ENCODE data around the gene MGMT. TPM values are rescaled to one million over a fixed set of nuclear protein-coding genes. Genes with fewer than 3 reads are reported as not detected.

MGMT gene
- total RNA-seq, 2 donors from 2014 or later: 26.9 to 27.7 TPM

DNA sequence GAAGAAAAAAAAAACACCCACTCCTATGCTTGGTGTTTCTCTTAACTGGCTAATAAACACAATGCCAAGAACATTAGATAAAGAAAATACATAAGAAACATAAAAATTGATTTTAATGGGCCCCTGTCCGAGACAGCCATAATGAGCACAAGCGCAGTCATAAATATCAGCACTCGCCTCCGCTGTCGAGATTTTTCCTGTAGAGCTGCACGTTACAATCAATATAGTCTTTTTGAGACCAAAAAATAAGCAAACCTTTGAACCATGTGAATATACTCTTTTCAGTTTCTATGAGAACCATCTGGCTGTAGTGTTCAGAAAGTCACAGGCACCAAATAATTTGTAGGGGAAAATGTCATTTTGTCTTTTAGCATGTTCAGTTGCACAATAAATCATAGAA, 70.1 kb downstream of the MGMT start:
- no peak for ATAC-seq
- Mint-ChIP-seq H3K36me3 (peaks cover 27 to 56% of the 10 kb centered on the region in 2 donors), H3K9me3 (peaks cover 0 to 4% of the 10 kb centered on the region in 2 donors), H3K27ac (no peak overlapping the region)
- DNase-seq (ENCODE audit: low spot score in 2 of 2): no peak

DNA sequence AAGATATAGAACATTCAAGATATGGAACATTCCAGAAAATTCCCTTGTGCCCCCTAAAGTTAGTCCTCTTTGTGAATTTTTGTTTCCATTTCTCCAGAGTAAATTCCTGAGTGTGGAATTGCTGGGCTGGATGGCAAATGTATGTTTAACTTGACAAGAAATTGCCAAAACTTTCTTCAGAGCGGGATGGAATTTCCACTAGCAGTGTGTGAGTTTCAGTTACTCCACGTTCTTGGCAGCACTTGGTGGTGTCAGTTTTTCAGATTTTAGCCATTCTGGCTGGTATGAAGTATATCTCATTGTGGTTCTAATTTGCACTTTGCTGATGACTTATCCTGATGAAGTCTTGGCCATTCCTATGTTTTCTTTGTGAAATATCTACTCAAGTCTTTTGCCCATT, 71.2 kb downstream of the MGMT start:
- Mint-ChIP-seq H3K27ac (no peak overlapping the region), H3K9me3 (peaks cover 0 to 4% of the 10 kb centered on the region in 2 donors), H3K36me3 (peaks cover 35 to 59% of the 10 kb centered on the region in 2 donors)
- no peak for ATAC-seq
- no peak for DNase-seq (ENCODE audit: low spot score in 2 of 2)

DNA sequence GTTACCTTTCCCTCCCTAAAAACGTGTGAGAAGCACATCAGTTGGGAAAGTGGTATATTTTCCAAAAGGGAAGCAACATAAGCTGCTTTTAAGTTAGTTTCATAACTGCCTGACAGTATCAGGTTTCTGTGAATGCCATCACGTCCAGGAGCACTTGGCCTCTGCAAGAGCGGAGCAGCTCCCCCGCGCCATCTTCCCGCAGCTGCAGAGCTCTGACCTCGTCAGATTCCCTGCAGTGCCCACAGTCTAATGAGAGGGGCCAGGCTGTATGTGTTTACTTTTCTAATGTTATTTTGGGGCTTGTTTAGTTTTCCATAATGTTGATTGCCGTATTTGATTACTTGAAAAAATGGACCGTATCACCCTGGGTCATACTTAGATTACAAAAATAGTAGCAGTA, 74.2 kb downstream of the MGMT start:
- H3K36me3 Mint-ChIP-seq: peaks cover 28 to 37% of the 10 kb centered on the region in 2 donors
- no peak for ATAC-seq
- no peak overlapping the region for H3K27ac Mint-ChIP-seq
- H3K9me3 Mint-ChIP-seq: no peaks in the 10 kb centered on the region
- DNase-seq (ENCODE audit: low spot score in 2 of 2): no peak

DNA sequence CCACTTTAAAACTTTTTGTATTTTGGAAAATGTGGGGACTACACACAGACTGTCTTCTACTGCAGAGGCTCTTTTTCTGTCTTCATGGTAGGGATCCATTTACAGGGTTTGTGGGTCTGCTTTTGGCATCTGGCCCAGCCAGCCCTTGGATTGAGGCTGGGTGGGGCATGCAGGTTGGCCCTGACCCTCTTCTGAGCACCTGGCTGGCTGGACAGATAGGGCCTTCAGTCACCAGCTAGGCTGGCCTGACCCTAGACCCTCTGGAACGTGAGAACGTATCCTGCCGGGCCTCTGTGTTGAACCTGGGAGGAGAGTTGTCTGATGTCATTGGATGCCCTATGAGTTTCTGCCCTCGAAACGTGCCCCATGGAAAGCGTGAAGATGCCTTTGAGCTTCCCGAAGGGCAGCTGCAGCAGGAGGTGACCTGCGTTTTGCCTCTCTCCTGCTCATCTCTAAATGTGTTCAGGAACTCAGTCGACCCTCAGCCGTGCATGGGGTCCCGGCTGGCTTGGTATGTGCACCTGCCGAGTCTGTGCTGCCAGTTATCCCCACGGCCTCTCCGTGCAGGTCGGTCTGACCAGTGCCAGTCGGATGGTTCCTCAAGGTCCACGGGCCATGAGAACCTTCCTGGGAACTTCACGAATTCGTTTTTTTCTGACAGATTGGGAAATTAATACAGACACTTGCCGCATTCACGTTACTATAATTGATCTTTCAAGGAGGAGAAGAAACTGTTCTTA, 74.9 kb downstream of the MGMT start:
- Mint-ChIP-seq H3K27ac (no peak overlapping the region), H3K9me3 (no peaks in the 10 kb centered on the region), H3K36me3 (peaks cover 25 to 30% of the 10 kb centered on the region in 2 donors)
- no peak for DNase-seq (ENCODE audit: low spot score in 2 of 2)
- no peak for ATAC-seq

DNA sequence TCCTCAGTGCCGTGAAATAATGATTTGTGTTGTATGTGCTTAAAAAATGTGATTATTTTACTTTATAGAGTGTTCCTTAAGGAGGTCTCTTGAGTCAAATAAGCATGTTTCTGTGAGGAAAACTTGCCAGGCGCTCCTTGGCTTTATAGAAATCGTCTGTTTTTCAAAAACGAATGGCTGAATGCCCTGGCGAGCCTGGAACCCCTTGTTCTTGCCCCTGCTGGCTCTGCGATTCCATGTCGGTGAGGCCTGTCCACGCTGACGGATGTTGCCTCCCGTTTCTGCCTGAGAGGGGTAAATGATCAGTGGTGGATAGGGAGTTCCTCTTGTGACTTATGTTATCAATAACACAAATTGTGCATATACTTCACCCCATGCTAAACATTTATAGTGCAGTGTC, 75.5 kb downstream of the MGMT start:
- no peak overlapping the region for H3K27ac Mint-ChIP-seq
- H3K36me3 Mint-ChIP-seq: peaks cover 18 to 23% of the 10 kb centered on the region in 2 donors
- no peaks in the 10 kb centered on the region for H3K9me3 Mint-ChIP-seq
- ATAC-seq (no peak), DNase-seq (ENCODE audit: low spot score in 2 of 2) (no peak)

DNA sequence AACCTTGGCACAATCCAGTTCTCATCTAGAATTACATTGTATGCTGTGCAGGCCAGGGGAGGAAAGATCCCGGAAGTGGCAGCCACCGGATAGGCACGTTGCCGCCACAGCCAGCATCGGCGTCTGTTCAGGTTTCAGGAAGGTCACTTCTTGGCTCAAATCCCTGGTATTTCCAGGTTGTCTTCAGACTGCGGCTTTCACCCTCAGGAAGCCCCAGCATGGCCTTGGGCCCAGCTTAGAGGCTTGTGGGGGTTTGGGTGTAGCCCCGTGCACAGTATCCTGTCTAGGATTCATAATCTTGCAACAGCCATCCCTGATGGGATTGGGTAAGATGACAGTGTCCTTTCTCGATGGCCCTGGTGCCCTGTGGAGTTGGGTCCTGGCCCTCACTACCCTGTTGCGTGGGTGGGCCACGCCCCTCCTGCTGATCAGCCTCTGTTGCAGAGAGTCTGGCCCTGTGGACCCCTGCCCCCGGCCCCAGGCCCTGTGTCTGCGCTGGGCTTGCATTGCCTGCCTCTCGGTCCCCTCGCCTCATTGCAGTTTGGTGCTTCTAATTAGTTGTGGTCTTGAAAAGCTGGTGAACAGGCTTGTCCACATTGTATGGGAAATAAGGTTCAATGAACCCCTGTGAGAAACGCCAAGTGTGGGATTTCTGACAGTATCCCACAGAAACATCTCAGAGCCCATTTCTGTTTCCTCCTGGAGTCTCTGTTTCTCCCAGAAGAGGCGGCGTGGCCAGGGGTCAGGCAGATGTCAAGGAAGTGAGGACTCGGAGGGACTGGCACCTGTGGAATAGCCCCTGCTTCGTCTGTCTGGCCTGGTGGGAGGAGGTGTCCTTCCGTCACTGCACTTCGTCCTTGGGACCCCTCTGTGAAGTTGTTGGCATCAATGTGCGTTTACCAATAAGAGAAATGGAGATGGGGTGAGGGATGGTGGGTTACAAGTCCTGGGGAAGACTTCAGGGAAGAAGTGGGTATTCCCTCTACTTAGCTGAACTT, 77.5 kb downstream of the MGMT start:
- ATAC-seq: no peak
- H3K36me3 Mint-ChIP-seq: peaks cover 11 to 13% of the 10 kb centered on the region in 2 donors
- H3K27ac Mint-ChIP-seq: no peak overlapping the region
- DNase-seq (ENCODE audit: low spot score in 2 of 2): no peak
- H3K9me3 Mint-ChIP-seq: no peaks in the 10 kb centered on the region

DNA sequence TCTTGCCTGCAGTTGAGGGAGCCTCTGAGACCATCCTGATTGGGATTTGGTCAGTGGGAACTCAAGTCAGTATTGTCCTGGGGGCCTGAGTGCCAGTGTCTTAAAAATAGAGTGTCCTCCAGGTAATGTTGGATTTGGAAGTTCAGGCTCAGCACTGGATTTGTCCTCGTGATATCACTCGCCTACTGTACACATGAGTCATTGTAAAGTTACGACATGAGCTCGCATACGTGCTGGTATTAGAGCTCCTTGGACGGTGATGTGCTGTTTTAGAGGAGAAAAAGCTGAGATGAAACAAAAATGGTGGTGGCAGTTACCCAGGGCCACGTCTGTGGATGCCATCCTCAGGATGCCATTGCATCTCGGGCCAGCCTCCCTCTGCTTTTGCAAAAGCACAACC, 78.2 kb downstream of the MGMT start:
- H3K36me3 Mint-ChIP-seq: peaks cover 8 to 11% of the 10 kb centered on the region in 2 donors
- DNase-seq (ENCODE audit: low spot score in 2 of 2): no peak
- H3K27ac Mint-ChIP-seq: no peak overlapping the region
- ATAC-seq: no peak
- H3K9me3 Mint-ChIP-seq: no peaks in the 10 kb centered on the region

DNA sequence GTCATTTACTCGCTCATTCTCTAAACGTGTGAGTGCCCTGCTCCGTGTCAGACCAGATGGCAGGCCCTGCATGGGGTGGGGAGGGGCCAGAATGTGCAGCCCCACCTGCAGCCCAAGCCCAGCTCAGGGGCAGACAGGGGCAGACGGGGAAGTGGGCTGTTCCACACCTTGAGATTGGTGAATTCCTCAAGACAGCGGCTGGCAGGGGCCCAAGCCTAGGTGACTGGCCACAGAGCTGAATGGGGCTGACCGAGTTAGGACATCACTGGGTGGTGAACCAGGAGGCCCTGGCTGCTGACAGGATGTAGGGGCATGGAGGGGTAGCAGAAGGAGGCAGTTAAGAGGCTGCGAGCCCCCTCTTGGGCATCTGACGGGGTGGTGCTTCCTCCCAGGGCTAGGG, 79.1 kb downstream of the MGMT start:
- Mint-ChIP-seq H3K36me3 (peaks cover 11 to 13% of the 10 kb centered on the region in 2 donors), H3K9me3 (no peaks in the 10 kb centered on the region), H3K27ac (peak overlapping the region in 1 of 2 donors; percentile 41)
- DNase-seq (ENCODE audit: low spot score in 2 of 2) (no peak), ATAC-seq (no peak)

DNA sequence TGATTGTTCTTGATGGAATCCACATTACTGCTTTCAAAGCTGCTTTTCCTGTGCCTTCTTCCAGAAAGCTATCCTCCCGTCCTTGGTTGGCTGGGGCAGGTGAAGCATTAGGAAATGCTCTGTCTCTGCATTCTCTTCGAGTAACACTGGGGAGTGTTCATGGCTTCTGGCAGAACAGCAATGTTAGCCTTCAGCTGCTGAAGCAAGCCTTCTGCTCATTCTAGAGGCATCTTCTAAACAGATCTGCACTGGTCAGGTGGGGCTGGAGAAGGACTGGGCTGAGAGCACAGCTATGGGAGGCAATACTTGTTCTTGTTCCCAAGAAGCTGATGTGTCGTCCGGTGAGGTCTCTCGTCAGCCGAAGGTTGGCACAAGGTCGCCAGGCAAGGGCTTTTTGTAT, 80.6 kb downstream of the MGMT start:
- ATAC-seq: no peak

DNA sequence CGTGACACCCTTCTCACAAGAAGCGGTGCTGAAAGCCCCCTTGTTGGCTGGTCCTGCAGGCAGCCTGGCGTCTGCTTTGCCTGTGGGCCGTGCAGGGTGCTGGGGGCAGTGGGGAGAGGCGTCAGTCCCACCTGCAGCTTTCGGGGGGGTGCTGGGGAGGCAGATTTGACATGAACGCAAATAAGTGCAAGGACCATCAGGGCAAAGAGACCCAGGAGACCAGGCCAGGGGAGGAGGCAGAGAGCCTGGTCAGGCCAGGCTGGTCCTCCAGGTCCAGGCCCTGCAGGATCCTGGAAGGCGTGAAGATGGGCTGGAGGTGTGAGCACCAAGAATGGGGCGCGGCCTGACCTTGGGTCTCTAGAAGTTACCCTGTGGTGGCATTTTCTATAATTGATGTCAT, 81.6 kb downstream of the MGMT start:
- DNase-seq (ENCODE audit: low spot score in 2 of 2): no peak
- ATAC-seq: no peak
- Mint-ChIP-seq H3K9me3 (no peaks in the 10 kb centered on the region), H3K36me3 (peaks cover 0 to 21% of the 10 kb centered on the region in 2 donors), H3K27ac (no peak overlapping the region)

More for the DNA sequence above, 80.6 kb downstream of the MGMT start:
- no peak for DNase-seq (ENCODE audit: low spot score in 2 of 2)
- Mint-ChIP-seq H3K36me3 (peaks cover 5 to 16% of the 10 kb centered on the region in 2 donors), H3K27ac (no peak overlapping the region), H3K9me3 (no peaks in the 10 kb centered on the region)

DNA sequence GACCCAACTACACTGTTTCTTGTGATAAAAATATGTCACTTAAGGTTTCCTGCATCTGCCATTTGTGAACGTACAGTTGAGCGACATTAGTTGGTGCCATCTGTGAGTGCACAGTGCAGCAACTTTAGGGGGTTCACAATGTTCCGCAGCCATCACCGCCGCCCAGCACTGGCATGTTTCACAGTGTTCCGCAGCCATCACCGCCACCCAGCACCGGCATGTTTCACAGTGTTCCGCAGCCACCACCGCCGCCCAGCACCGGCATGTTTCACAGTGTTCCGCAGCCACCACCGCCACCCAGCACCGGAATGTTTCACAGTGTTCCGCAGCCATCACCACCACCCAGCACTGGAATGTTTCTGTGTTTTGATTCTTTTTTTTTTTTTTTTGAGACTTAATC, 83.0 kb downstream of the MGMT start:
- no peak for DNase-seq (ENCODE audit: low spot score in 2 of 2)
- no peaks in the 10 kb centered on the region for H3K9me3 Mint-ChIP-seq
- no peak for ATAC-seq
- no peak overlapping the region for H3K27ac Mint-ChIP-seq
- peaks cover 0 to 21% of the 10 kb centered on the region in 2 donors for H3K36me3 Mint-ChIP-seq

DNA sequence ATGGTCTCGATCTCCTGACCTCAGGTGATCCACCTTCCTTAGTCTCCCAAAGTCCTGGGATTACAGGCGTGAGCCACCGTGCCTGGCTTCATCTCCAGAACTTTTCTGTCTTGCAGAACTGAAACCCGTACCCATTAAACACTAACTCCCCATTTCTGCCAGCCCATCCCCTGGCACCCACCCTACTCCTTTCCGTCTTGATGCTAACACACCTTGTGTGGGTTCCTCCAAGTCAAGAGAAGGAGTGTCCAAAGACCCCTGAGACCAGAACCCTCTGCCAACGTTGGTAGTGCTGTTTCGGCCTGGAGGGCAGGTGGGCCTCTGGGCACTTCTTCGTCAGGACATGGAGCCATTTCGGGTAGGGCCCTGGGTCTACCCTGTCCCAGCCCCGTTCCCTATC, 83.6 kb downstream of the MGMT start:
- no peaks in the 10 kb centered on the region for H3K9me3 Mint-ChIP-seq
- ATAC-seq: no peak
- no peak for DNase-seq (ENCODE audit: low spot score in 2 of 2)
- peaks cover 0 to 21% of the 10 kb centered on the region in 2 donors for H3K36me3 Mint-ChIP-seq
- H3K27ac Mint-ChIP-seq: no peak overlapping the region

DNA sequence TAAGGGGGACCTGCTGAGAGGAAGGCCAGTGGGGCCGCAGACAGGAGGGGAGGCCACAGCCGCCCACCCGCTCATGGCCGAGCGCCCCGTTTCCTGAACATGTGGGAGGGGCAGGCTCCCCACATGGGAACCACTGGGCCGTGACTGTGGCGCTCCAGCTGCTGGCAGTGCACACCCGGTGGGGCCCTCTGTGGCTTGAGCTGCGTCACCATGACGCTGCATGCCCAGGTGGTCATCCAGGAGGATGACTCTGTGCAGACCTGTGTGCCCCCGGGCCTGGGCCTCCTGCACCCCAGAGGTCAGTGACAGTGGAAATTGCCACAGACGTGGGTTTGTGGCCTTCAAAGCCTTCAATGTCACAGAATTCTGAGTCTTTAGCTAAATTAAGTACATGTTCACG, 85.1 kb downstream of the MGMT start:
- no peak overlapping the region for H3K27ac Mint-ChIP-seq
- ATAC-seq (no peak), DNase-seq (ENCODE audit: low spot score in 2 of 2) (no peak)
- H3K36me3 Mint-ChIP-seq: peaks cover 0 to 34% of the 10 kb centered on the region in 2 donors
- H3K9me3 Mint-ChIP-seq: no peaks in the 10 kb centered on the region

DNA sequence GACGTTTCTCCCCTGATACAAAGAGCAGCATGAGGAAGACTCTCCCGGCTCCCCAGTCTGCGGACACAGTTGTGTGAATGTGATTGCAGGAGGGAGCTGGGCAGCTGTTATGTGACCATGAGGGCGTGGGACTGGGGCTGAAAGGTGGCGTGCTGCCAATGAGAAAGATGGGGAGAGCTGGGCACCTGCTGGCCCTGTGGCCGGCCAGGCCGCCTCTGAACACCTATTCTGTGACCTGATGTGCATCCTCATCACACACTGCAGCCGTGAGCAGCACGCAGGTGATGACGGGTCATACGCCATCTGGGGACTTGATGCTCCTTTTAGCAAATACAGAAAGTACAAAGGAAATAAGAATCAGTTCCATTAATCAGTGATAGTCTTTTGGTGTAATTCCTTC, 86.9 kb downstream of the MGMT start:
- no peak for DNase-seq (ENCODE audit: low spot score in 2 of 2)
- Mint-ChIP-seq H3K27ac (no peak overlapping the region), H3K36me3 (peaks cover 0 to 38% of the 10 kb centered on the region in 2 donors), H3K9me3 (no peaks in the 10 kb centered on the region)
- no peak for ATAC-seq

DNA sequence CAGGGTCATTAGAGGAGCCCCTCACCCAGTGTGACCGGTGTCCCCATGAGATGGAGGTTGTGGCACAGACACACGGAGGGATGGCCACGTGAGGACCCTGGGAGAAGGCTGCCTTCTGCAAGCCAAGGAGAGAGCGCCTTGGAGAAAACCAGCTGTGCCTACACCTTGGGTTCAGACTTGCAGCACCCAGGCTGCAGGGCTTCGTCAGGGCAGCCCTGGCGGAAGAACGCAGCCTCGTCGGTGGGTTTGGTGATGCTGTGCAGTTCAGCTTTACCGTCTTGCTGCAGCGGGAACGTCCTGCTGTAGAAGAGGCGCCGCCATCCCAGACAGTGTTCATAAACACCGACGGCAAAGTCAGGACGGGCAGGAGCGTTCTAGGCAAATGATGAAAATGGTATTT, 89.3 kb downstream of the MGMT start:
- Mint-ChIP-seq H3K9me3 (no peaks in the 10 kb centered on the region), H3K27ac (no peak overlapping the region), H3K36me3 (peaks cover 0 to 34% of the 10 kb centered on the region in 2 donors)
- ATAC-seq (no peak), DNase-seq (ENCODE audit: low spot score in 2 of 2) (no peak)

DNA sequence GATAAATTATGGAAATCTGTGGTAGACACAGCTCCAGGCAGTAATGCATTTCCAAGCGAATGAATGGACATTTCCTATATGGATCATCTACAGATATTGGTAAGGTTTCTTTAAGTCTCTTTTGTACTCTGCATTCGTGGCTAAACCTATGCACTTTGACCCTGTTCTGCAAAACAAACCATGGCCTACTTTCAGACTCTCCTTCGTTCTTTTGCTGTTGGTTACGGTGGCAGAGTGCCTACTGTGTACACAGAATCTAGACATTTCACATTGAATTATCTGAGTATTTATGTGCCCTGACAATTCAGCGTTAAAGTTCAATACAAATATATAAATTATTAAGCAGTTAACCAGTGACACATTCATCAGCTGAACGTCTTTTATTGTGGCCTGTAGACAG, 93.3 kb downstream of the MGMT start:
- Mint-ChIP-seq H3K9me3 (peaks cover 5 to 6% of the 10 kb centered on the region in 2 donors), H3K36me3 (peaks cover 11 to 33% of the 10 kb centered on the region in 2 donors), H3K27ac (no peak overlapping the region)
- no peak for DNase-seq (ENCODE audit: low spot score in 2 of 2)
- ATAC-seq: no peak

DNA sequence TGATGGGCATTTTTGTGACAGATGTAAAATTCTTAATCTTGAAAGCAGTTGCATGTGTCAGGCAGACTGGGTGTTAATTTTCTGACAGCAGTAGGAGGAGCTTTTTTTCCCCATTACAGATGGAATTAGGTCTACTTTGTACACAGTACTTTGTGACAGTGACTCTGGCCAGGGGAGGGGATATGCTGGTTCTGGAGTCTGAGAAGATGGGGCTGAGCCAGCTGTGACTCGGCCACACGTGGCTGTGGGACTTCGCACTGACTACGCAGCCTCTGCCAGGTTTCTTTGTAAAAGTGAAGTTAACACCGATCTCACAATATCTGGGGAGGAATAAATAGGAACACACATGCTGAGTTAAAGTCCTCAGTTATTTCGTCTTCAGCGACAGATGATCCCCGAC, 95.4 kb downstream of the MGMT start:
- DNase-seq (ENCODE audit: low spot score in 2 of 2): no peak
- ATAC-seq: no peak
- Mint-ChIP-seq H3K36me3 (peaks cover 19 to 23% of the 10 kb centered on the region in 2 donors), H3K9me3 (peaks cover 5 to 6% of the 10 kb centered on the region in 2 donors), H3K27ac (no peak overlapping the region)

Data from activated naive CD4-positive, alpha-beta T cell treated with anti-CD3 and anti-CD28 coated beads, Interleukin-2, amount 50 U/mL, for 72 hours (primary cell).